IPS DF 6.9 (cell line): ENCODE data around the gene FAM204A.

Experiments
- DNase-seq: peaks from one replicate; pipeline ENCODE4 v3.0.0-alpha.2; 2013; ENCODE audit warnings: low read depth, low spot score
- H3K27ac ChIP-seq: one replicate; pipeline ENCODE4 v1.5.1; 2013; ENCODE audit warnings: low read length, control low read depth
- H3K27me3 ChIP-seq: 2 replicates; pipeline ENCODE4 v1.6.1; 2013; ENCODE audit warnings: mild to moderate bottlenecking, low read length; ENCODE audit not compliant: control insufficient read depth, insufficient read depth
- H3K36me3 ChIP-seq: 2 replicates; pipeline ENCODE4 v1.6.1; 2013; ENCODE audit warnings: low read length; ENCODE audit not compliant: control insufficient read depth, insufficient read depth
- H3K4me1 ChIP-seq: 2 replicates; pipeline ENCODE4 v1.6.1; 2013; ENCODE audit warnings: low read length; ENCODE audit not compliant: control insufficient read depth, insufficient read depth
- H3K4me3 ChIP-seq: 2 replicates; pipeline ENCODE4 v1.5.1; 2013; ENCODE audit warnings: mild to moderate bottlenecking, low read length
- H3K9me3 ChIP-seq: 2 replicates; pipeline ENCODE4 v1.6.1; 2013; ENCODE audit warnings: low read length, inconsistent platforms; ENCODE audit not compliant: control insufficient read depth, insufficient read depth
- WGBS: extraction: QIAGEN DNeasy Blood & Tissue Kit; methylation state at CpG from one replicate; pipeline ENCODE4 v1.1.7; 2013; ENCODE audit warnings: mixed read lengths, missing lambda C conversion rate; ENCODE audit not compliant: insufficient read length, insufficient coverage; 5-methylcytosine and 5-hydroxymethylcytosine counted together

FAM204A gene

GRCh38 chr10:118341791-118342637, at the start of gene FAM204A:
FAM204A (minus strand) TSS chr10:118342324; CDS start chr10:118336415, 5,909 bp downstream.
- H3K4me1 ChIP-seq = no peaks in the 10 kb centered on the region
- H3K36me3 ChIP-seq = no peaks in the 10 kb centered on the region
- peak within 1 kb of the TSS; percentile 98 for H3K4me3 ChIP-seq
- no peaks in the 10 kb centered on the region for H3K27me3 ChIP-seq
- DNase-seq = peak; percentile 82
- no peaks in the 10 kb centered on the region; the same call in 1 of the 2 replicates for H3K9me3 ChIP-seq
- H3K27ac ChIP-seq = no peak within 1 kb of the TSS
- no CpG with 5 or more reads among the region's 45 CpGs for WGBS

GRCh38 chr10:118383699-118384098, 41.6 kb upstream of the FAM204A start:
- Histone ChIP-seq H3K4me1 (no peaks in the 10 kb centered on the region), H3K9me3 (no peaks in the 10 kb centered on the region), H3K27me3 (no peaks in the 10 kb centered on the region), H3K36me3 (no peaks in the 10 kb centered on the region), H3K27ac (no peak overlapping the region), H3K4me3 (no peak overlapping the region)
- DNase-seq = no peak
- no CpG with 5 or more reads among the region's 1 CpG for WGBS

- Histone ChIP-seq H3K36me3 (no peaks in the 10 kb centered on the region), H3K4me1 (no peaks in the 10 kb centered on the region), H3K4me3 (no peak overlapping the region), H3K27me3 (no peaks in the 10 kb centered on the region), H3K9me3 (no peaks in the 10 kb centered on the region), H3K27ac (no peak overlapping the region)
- DNase-seq = no peak
- no CpG with 5 or more reads among the region's 4 CpGs for WGBS
Observed at GRCh38 chr10:118383063-118383689, 41.1 kb upstream of the FAM204A start.

GRCh38 chr10:118374404-118374803, 32.3 kb upstream of the FAM204A start:
- Histone ChIP-seq H3K36me3 (no peaks in the 10 kb centered on the region), H3K27ac (no peak overlapping the region), H3K4me3 (no peak overlapping the region), H3K9me3 (no peaks in the 10 kb centered on the region), H3K27me3 (no peaks in the 10 kb centered on the region), H3K4me1 (no peaks in the 10 kb centered on the region)
- no peak for DNase-seq

- Histone ChIP-seq H3K27ac (no peak overlapping the region), H3K9me3 (no peaks in the 10 kb centered on the region), H3K27me3 (no peaks in the 10 kb centered on the region), H3K4me1 (no peaks in the 10 kb centered on the region), H3K4me3 (no peak overlapping the region), H3K36me3 (no peaks in the 10 kb centered on the region)
- no peak for DNase-seq
- WGBS = no CpG with 5 or more reads among the region's 4 CpGs
Observed at GRCh38 chr10:118373786-118374185, 31.7 kb upstream of the FAM204A start.

GRCh38 chr10:118370499-118370898, 28.4 kb upstream of the FAM204A start:
- Histone ChIP-seq H3K4me3 (no peak overlapping the region), H3K27ac (no peak overlapping the region), H3K4me1 (no peaks in the 10 kb centered on the region), H3K27me3 (no peaks in the 10 kb centered on the region), H3K9me3 (no peaks in the 10 kb centered on the region; the same call in 1 of the 2 replicates), H3K36me3 (no peaks in the 10 kb centered on the region)
- WGBS = 100% methylated on average over 1 of the region's 2 CpGs
- no peak for DNase-seq

GRCh38 chr10:118369641-118370205, 27.6 kb upstream of the FAM204A start:
- Histone ChIP-seq H3K9me3 (no peaks in the 10 kb centered on the region; the same call in 1 of the 2 replicates), H3K4me3 (no peak overlapping the region), H3K4me1 (no peaks in the 10 kb centered on the region), H3K27ac (no peak overlapping the region), H3K36me3 (no peaks in the 10 kb centered on the region), H3K27me3 (no peaks in the 10 kb centered on the region)
- WGBS = no CpG with 5 or more reads among the region's 4 CpGs
- no peak for DNase-seq

- no peaks in the 10 kb centered on the region for H3K4me1 ChIP-seq
- H3K4me3 ChIP-seq = no peak overlapping the region
- no peaks in the 10 kb centered on the region for H3K27me3 ChIP-seq
- H3K9me3 ChIP-seq = no peaks in the 10 kb centered on the region; the same call in 1 of the 2 replicates
- DNase-seq = no peak
- H3K36me3 ChIP-seq = no peaks in the 10 kb centered on the region
- no peak overlapping the region for H3K27ac ChIP-seq
Observed at GRCh38 chr10:118365702-118366101, 23.6 kb upstream of the FAM204A start.

- Histone ChIP-seq H3K27ac (no peak overlapping the region), H3K36me3 (no peaks in the 10 kb centered on the region), H3K9me3 (no peaks in the 10 kb centered on the region; the same call in 1 of the 2 replicates), H3K4me3 (no peak overlapping the region), H3K27me3 (no peaks in the 10 kb centered on the region), H3K4me1 (no peaks in the 10 kb centered on the region)
- no peak for DNase-seq
- no CpG with 5 or more reads among the region's 1 CpG for WGBS
Observed at GRCh38 chr10:118362103-118362502, 20.0 kb upstream of the FAM204A start.

- H3K4me3 ChIP-seq = no peak overlapping the region
- no peaks in the 10 kb centered on the region for H3K27me3 ChIP-seq
- H3K27ac ChIP-seq = no peak overlapping the region
- H3K36me3 ChIP-seq = no peaks in the 10 kb centered on the region
- no CpG with 5 or more reads among the region's 6 CpGs for WGBS
- no peaks in the 10 kb centered on the region for H3K4me1 ChIP-seq
- no peaks in the 10 kb centered on the region for H3K9me3 ChIP-seq
- DNase-seq = no peak
Observed at GRCh38 chr10:118358327-118358726, 16.2 kb upstream of the FAM204A start.
